HEK293T (cell line): ENCODE measurements around the gene ANKH.

Source experiments
- CTCF ChIA-PET: fragments of 350-600 bp; formaldehyde crosslinking; extraction: SDS; loops from one replicate; lab custom pipeline; 2021; ENCODE audit warnings: antibody characterized with exemption, inconsistent platforms; lab: Yijun Ruan, JAX
- POLR2A ChIA-PET: fragments of 350-600 bp; formaldehyde crosslinking; extraction: SDS; loops from one replicate; lab custom pipeline; 2020; ENCODE audit warnings: antibody characterized with exemption, inconsistent platforms; lab: Yijun Ruan, JAX
- DNase-seq: peaks from one replicate; pipeline ENCODE4 v3.0.0; 2012; ENCODE audit warnings: mixed read lengths; ENCODE audit errors: extremely low spot score
- ARNT ChIP-seq: fragments of 450-650 bp; IDR thresholded peaks from 2 replicates; pipeline ENCODE4 v1.6.1; 2017; ENCODE audit warnings: mild to moderate bottlenecking
- BHLHE40 ChIP-seq: fragments of 450-650 bp; IDR thresholded peaks from 2 replicates; pipeline ENCODE4 v1.6.1; 2016; ENCODE audit warnings: mild to moderate bottlenecking, moderate library complexity, borderline replicate concordance
- CTBP1 ChIP-seq: fragments of 450-650 bp; IDR thresholded peaks from 2 replicates; pipeline ENCODE4 v1.6.1; 2016; ENCODE audit warnings: borderline replicate concordance
- ELF4 ChIP-seq: fragments of 450-650 bp; IDR thresholded peaks from 2 replicates; pipeline ENCODE4 v1.6.1; 2017; ENCODE audit warnings: antibody characterized with exemption
- FOXA1 ChIP-seq: fragments of 450-650 bp; IDR thresholded peaks from 2 replicates; pipeline ENCODE4 v1.6.1; 2016; ENCODE audit warnings: mild to moderate bottlenecking
- FOXK2 ChIP-seq: fragments of 450-650 bp; IDR thresholded peaks from 2 replicates; pipeline ENCODE4 v1.6.1; 2016; ENCODE audit warnings: mild to moderate bottlenecking
- FOXM1 ChIP-seq: fragments of 450-650 bp; IDR thresholded peaks from 2 replicates; pipeline ENCODE4 v1.6.1; 2017; ENCODE audit warnings: mild to moderate bottlenecking, borderline replicate concordance
- HDGF ChIP-seq: fragments of 450-650 bp; IDR thresholded peaks from 2 replicates; pipeline ENCODE4 v1.6.1; 2017; ENCODE audit warnings: antibody characterized with exemption, borderline replicate concordance
- L3MBTL2 ChIP-seq: fragments of 450-650 bp; conservative IDR thresholded peaks from 2 replicates; pipeline ENCODE4 v1.6.1; 2016; ENCODE audit warnings: mild to moderate bottlenecking
- LEF1 ChIP-seq: fragments of 450-650 bp; IDR thresholded peaks from 2 replicates; pipeline ENCODE4 v1.6.1; 2017; ENCODE audit warnings: mild to moderate bottlenecking, borderline replicate concordance
- NFRKB ChIP-seq: fragments of 450-650 bp; IDR thresholded peaks from 2 replicates; pipeline ENCODE4 v1.6.1; 2016; ENCODE audit warnings: mild to moderate bottlenecking, moderate library complexity
- SP1 ChIP-seq: fragments of 450-650 bp; IDR thresholded peaks from 2 replicates; pipeline ENCODE4 v1.6.1; 2017
- SUZ12 ChIP-seq: fragments of 450-650 bp; IDR thresholded peaks from 2 replicates; pipeline ENCODE4 v1.6.1; 2016; ENCODE audit warnings: mild to moderate bottlenecking
- TARDBP ChIP-seq: fragments of 450-650 bp; IDR thresholded peaks from 2 replicates; pipeline ENCODE4 v1.6.1; 2016
- ZNF384 ChIP-seq: fragments of 450-650 bp; IDR thresholded peaks from 2 replicates; pipeline ENCODE4 v1.6.1; 2016
- TF ChIP-seq, protein P1 (sequence below): fragments of 450-650 bp; IDR thresholded peaks from 2 replicates; pipeline ENCODE4 v1.6.1; 2016

Gene ANKH

GRCh38 chr5:14859150-14859549 lies 12.4 kb downstream of the ANKH start:
- DNase-seq, result no peak
- POLR2A ChIA-PET, result no interaction called here
- TF ChIP-seq BHLHE40 (no peak), TARDBP (no peak), NFRKB (no peak), CTBP1 (no peak), SUZ12 (no peak), FOXK2 (no peak), LEF1 (no peak), ARNT (no peak), ELF4 (no peak), L3MBTL2 (no peak), HDGF (no peak), FOXM1 (no peak), FOXA1 (no peak), ZNF384 (no peak), SP1 (no peak)
- TF ChIP-seq, protein P1, sequence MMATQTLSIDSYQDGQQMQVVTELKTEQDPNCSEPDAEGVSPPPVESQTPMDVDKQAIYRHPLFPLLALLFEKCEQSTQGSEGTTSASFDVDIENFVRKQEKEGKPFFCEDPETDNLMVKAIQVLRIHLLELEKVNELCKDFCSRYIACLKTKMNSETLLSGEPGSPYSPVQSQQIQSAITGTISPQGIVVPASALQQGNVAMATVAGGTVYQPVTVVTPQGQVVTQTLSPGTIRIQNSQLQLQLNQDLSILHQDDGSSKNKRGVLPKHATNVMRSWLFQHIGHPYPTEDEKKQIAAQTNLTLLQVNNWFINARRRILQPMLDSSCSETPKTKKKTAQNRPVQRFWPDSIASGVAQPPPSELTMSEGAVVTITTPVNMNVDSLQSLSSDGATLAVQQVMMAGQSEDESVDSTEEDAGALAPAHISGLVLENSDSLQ, result no peak
- CTCF ChIA-PET, result interaction anchor here (0.6 kb wide), 1 partner anchor 14 kb away, joined by 3 read pairs; no protein-coding TSS in a partner anchor

DNA sequence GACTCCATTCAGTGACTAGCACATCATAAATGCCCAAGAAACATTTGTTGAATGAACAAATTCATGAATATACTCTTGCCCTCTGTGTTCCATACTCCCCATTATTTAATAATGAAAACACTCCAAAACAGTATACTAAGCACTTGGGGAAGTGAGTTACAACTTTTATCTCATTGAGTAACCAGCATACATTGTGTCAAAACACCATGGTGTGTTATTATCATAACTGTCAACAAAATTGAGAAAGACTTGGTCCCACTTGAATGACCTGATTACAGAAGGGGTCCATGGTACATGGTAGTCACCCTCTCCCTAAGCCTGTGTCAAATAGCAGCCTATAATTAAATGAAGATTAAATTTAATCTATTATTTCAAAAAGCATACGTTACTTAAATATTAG lies 16.2 kb downstream of the ANKH start:
- TF ChIP-seq TARDBP (no peak), CTBP1 (no peak), ELF4 (no peak), LEF1 (no peak), SUZ12 (no peak), NFRKB (no peak), ARNT (no peak), FOXA1 (no peak), HDGF (no peak)
- ChIA-PET CTCF (no interaction called here), POLR2A (no interaction called here)
- DNase-seq, result no peak

GRCh38 chr5:14854799-14855198 lies 16.8 kb downstream of the ANKH start:
- ChIA-PET POLR2A (no interaction called here), CTCF (no interaction called here)
- DNase-seq, result no peak
- TF ChIP-seq FOXM1 (no peak), NFRKB (no peak), BHLHE40 (no peak), FOXA1 (no peak), SUZ12 (no peak), ELF4 (no peak), ZNF384 (no peak), HDGF (no peak)

DNA sequence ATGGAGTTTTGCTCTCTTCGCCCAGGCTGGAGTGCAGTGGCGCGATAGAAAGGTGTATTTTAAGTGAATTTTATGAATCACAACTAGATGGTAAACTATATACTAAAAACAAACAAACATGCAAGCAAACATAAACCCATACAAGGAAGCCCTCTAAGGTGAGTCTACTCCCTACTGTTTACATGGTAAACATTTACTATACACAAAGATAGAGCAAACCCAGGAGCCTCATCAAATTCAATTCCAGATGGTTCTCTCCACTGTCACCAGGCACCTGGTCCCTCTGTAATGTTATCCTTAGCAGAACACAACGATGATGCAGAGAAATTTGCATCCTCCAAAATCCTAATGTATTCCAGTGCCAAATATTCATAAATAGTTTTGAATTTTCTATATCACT lies 17.9 kb downstream of the ANKH start:
- DNase-seq, result no peak
- POLR2A ChIA-PET, result no interaction called here
- TF ChIP-seq HDGF (no peak), ZNF384 (no peak), FOXM1 (no peak), BHLHE40 (no peak), CTBP1 (no peak), ELF4 (no peak), L3MBTL2 (no peak), FOXA1 (no peak), TARDBP (no peak), SUZ12 (no peak), NFRKB (no peak), ARNT (no peak), FOXK2 (no peak), LEF1 (no peak), SP1 (no peak)
- TF ChIP-seq, protein P1, result no peak

GRCh38 chr5:14852779-14853178 lies 18.8 kb downstream of the ANKH start:
- TF ChIP-seq HDGF (no peak), ZNF384 (no peak), LEF1 (no peak), NFRKB (no peak), FOXA1 (no peak), FOXK2 (no peak), ARNT (no peak), CTBP1 (no peak), TARDBP (no peak), SUZ12 (no peak), FOXM1 (no peak), SP1 (no peak)
- TF ChIP-seq, protein P1, result no peak
- ChIA-PET POLR2A (no interaction called here), CTCF (no interaction called here)
- no peak for DNase-seq

More for the DNA sequence above, 17.9 kb downstream of the ANKH start:
- CTCF ChIA-PET, result no interaction called here

GRCh38 chr5:14851999-14852526 lies 19.5 kb downstream of the ANKH start:
- POLR2A ChIA-PET, result no interaction called here
- DNase-seq, result no peak
- no peak for TF ChIP-seq LEF1
- TF ChIP-seq, protein P1, result no peak
- no peak for TF ChIP-seq FOXM1
- no peak for TF ChIP-seq SUZ12
- CTCF ChIA-PET, result no interaction called here
